Activated naive CD8-positive, alpha-beta T cell treated with anti-CD3 and anti-CD28 coated beads for 36 hours (primary cell): ENCODE data around the gene AGO3. TPM values are rescaled to one million over a fixed set of nuclear protein-coding genes. Genes with fewer than 3 reads are reported as not detected.
"Not testable (repeated sequence)": the region's sequence is repeated elsewhere in the genome, so short reads cannot be mapped to it uniquely, and the experiment has no call there.

Source experiments
- DNase-seq: peaks from one replicate; pipeline ENCODE4 v3.0.0; 2021
- H3K27ac Mint-ChIP-seq: one replicate; pipeline ENCODE4 v1.8.0; 2022; ENCODE audit warnings: mild to moderate bottlenecking, moderate library complexity, mixed read lengths
- H3K27me3 Mint-ChIP-seq: one replicate; pipeline ENCODE4 v1.8.0; 2022; ENCODE audit warnings: mild to moderate bottlenecking, mixed read lengths
- H3K36me3 Mint-ChIP-seq: one replicate; pipeline ENCODE4 v1.8.0; 2021; ENCODE audit warnings: mild to moderate bottlenecking, mixed read lengths
- H3K4me1 Mint-ChIP-seq: one replicate; pipeline ENCODE4 v1.8.0; 2021; ENCODE audit warnings: mixed read lengths
- H3K4me3 Mint-ChIP-seq: one replicate; pipeline ENCODE4 v1.8.0; 2022; ENCODE audit warnings: mild to moderate bottlenecking, moderate library complexity, mixed read lengths
- H3K9me3 Mint-ChIP-seq: one replicate; pipeline ENCODE4 v1.8.0; 2022; ENCODE audit warnings: mixed read lengths
- total RNA-seq, 2 experiments: library from RNA; stranded (reverse); gene quantifications; one replicate each; pipeline ENCODE4 v1.2.3, GENCODE V29; 2021

AGO3 gene
- total RNA-seq, 2 experiments from 2014 or later, result 24.5 to 26.0 TPM

DNA sequence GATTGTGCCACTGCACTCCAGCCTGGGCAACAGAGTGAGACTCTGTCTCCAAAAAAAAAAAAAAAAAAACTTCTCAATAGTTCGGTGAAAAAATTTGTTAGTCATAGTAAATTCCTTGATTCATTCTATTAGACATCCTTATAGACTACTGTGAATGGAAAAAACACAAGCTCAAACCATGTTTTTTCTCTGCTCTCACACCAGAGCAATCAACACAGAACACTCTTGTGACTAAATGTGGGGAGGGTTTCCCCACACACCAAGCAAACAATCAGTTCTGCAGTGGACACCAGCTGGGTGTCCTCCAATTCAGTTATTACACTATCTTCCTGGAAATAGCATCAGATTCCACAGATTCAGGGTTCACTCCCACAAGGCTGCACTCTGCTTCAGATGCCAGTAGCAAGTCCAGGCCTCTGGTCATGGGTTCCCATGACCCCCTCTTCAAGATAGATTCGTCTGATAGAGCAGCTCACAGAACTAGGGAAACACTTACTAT lies 83.9 kb downstream of the AGO3 start:
- Mint-ChIP-seq H3K9me3 (no peaks in the 10 kb centered on the region), H3K36me3 (peaks cover 15% of the 10 kb centered on the region), H3K4me1 (no peaks in the 10 kb centered on the region), H3K27me3 (no peaks in the 10 kb centered on the region), H3K4me3 (no peak overlapping the region), H3K27ac (no peak overlapping the region)
- DNase-seq, result no peak

DNA sequence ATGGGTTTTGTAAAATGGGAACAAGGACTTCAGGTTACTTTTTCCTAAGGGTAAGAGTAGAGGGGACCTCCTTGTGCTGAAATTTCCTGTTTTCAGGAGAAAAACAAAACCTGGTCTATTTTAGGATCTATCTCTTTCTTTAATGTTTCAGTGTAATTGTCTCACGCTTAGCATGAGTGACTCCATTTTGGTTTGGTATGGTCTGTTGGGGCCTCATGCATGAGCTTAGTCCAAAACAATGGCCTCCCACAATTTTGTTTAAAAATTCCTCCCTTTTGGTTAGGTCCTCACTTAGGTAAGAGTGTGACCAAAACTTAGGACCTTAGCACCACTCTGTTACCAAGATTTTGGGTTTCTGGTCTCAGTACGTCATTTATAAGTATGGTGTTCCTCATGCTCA lies 85.8 kb downstream of the AGO3 start:
- peaks cover 17% of the 10 kb centered on the region for H3K36me3 Mint-ChIP-seq

DNA sequence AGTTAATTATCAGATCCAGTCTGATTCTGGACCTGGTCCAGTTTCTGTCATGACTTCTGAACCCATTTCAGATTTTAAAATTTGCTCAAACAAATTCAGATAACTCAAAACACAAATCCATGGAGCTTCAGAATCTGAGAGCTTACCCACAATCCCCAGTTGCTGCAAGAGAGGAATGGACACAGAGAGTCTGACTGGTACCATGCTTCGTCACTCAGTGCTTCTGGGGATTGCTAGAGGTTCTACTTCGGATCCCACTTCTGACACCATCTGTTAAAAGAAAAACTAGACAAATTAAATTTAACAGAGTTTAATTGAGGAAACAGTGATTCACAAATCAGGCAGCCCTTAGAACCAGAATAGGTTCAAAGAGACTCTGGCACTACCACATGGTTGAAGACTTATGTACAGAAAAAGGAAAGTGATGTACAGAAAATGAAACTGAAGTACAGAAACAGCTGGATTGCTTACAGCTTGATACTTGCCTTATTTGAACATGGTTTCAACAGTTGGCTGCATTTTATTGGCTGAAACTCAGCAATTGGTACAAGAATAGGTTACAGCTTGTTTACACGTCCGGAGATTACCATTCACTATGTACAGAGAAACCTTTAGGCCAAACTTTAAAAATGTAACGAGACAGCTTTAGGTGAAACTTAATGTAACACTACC lies 92.3 kb downstream of the AGO3 start:
- H3K36me3 Mint-ChIP-seq, result peaks cover 29% of the 10 kb centered on the region
- peak overlapping the region; percentile 75 for H3K27ac Mint-ChIP-seq
- peaks cover 12% of the 10 kb centered on the region for H3K4me1 Mint-ChIP-seq
- DNase-seq, result no peak
- no peak overlapping the region for H3K4me3 Mint-ChIP-seq
- H3K27me3 Mint-ChIP-seq, result no peaks in the 10 kb centered on the region
- H3K9me3 Mint-ChIP-seq, result no peaks in the 10 kb centered on the region

More for the DNA sequence above, 85.8 kb downstream of the AGO3 start:
- no peak for DNase-seq
- Mint-ChIP-seq H3K27me3 (no peaks in the 10 kb centered on the region), H3K27ac (no peak overlapping the region), H3K9me3 (no peaks in the 10 kb centered on the region), H3K4me3 (no peak overlapping the region), H3K4me1 (no peaks in the 10 kb centered on the region)

DNA sequence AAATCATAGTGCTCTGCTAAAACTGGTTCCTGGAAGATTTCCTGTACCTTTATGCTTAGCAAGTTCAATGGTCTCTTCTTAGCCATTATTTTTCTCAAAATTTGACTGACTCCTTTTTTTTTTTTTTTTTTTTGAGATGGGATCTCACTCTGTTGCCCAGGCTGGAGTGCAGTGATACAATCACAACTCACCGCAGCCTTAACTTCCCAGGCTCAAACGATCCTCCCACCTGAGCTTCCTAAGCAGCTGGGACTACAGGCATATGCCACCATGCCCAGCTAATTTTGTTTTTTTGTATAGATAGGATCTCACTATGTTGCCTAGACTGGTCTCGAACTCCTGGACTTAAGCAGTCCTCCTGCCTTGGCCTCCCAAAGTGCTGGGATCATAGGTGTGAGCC lies 93.1 kb downstream of the AGO3 start:
- DNase-seq, H3K4me3 Mint-ChIP-seq, H3K27me3 Mint-ChIP-seq, H3K9me3 Mint-ChIP-seq: not testable (repeated sequence)
- Mint-ChIP-seq H3K27ac (peak overlapping the region; percentile 62), H3K36me3 (peaks cover 32% of the 10 kb centered on the region), H3K4me1 (peaks cover 12% of the 10 kb centered on the region)

DNA sequence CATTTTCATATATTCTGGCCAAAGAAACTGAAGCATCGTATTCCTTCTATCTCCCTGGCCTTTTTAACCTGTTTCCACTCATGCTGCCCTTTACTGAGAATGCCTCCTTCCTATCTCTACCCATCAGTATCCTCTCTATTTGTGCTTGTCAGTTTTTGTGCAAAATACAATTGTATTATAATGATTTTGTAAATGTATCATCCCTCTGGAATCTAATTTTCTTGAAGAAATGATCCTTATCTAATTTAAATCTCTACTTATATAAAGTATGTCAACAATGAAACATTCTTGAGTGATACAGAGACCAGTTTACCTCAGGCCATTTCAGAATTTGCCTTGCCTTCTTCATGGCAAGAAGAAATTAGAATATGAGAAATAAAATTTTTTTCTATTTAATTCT lies 93.9 kb downstream of the AGO3 start:
- DNase-seq, result no peak
- Mint-ChIP-seq H3K4me1 (peaks cover 12% of the 10 kb centered on the region), H3K4me3 (no peak overlapping the region), H3K27ac (no peak overlapping the region), H3K27me3 (no peaks in the 10 kb centered on the region), H3K9me3 (no peaks in the 10 kb centered on the region), H3K36me3 (peaks cover 33% of the 10 kb centered on the region)

DNA sequence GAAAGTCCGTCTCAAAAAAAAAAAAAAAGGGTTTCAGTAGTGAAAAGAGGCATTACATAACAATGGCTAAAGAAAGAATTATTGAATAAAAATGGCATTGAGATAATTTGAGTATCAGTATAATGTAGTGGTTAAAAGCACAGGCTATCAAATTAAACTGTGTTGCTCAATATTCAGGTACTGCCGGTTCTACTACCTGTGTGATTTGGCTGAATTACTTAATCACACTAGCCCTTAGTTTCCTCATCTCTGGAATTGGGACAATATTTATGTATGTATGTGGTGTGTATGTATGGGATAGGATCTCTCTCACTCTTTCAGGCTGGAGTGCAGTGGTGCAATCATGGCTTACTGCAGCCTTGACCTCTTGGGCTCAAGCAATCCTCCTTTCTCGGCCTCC lies 96.9 kb downstream of the AGO3 start:
- no peak for DNase-seq
- H3K9me3 Mint-ChIP-seq, result no peaks in the 10 kb centered on the region
- no peak overlapping the region for H3K4me3 Mint-ChIP-seq

DNA sequence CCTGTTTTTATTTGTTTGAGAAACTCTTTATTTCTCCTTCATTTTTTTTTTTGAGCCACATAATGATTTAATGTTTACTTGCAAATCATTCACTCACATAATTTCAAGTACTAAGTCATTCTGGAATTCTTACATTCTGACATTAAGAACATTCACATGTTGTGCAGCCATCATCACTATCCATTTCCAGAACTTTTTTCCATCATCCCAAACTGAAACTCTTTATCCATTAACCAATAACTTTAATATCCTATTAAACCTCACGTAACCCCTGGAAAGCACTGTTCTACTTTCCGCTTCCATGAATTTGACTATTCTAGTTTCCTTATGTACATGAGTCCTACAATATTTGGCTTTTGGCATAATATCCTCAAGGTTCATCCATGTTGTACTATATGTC lies 100.5 kb downstream of the AGO3 start:
- no peak for DNase-seq
- Mint-ChIP-seq H3K36me3 (peaks cover 21% of the 10 kb centered on the region), H3K9me3 (no peaks in the 10 kb centered on the region), H3K27me3 (no peaks in the 10 kb centered on the region), H3K27ac (no peak overlapping the region), H3K4me3 (no peak overlapping the region), H3K4me1 (no peaks in the 10 kb centered on the region)

More for the DNA sequence above, 96.9 kb downstream of the AGO3 start:
- H3K27ac Mint-ChIP-seq, result no peak overlapping the region
- H3K27me3 Mint-ChIP-seq, result no peaks in the 10 kb centered on the region
- H3K4me1 Mint-ChIP-seq, result peaks cover 10% of the 10 kb centered on the region
- peaks cover 30% of the 10 kb centered on the region for H3K36me3 Mint-ChIP-seq

DNA sequence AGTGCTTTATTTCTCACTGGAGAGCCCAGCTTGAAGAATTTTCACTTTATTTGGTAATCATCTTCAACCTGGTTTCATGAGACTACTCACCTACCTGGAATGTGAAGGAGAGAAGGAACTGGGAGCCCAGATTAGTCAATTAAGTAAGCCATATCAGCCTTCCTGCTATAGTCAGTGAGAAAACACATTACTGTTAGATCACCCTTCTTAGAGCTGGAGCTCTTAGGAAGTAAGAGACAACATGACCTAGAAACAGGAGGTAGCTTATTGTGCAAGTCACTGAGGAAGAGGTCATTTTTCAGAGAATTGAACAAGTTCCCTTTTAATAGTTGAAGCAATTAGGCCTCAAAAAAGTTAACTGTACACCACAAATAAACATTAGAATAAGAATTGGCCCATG lies 103.8 kb downstream of the AGO3 start:
- Mint-ChIP-seq H3K4me3 (no peak overlapping the region), H3K27ac (no peak overlapping the region), H3K9me3 (no peaks in the 10 kb centered on the region), H3K4me1 (no peaks in the 10 kb centered on the region), H3K36me3 (peaks cover 7% of the 10 kb centered on the region), H3K27me3 (no peaks in the 10 kb centered on the region)
- no peak for DNase-seq

DNA sequence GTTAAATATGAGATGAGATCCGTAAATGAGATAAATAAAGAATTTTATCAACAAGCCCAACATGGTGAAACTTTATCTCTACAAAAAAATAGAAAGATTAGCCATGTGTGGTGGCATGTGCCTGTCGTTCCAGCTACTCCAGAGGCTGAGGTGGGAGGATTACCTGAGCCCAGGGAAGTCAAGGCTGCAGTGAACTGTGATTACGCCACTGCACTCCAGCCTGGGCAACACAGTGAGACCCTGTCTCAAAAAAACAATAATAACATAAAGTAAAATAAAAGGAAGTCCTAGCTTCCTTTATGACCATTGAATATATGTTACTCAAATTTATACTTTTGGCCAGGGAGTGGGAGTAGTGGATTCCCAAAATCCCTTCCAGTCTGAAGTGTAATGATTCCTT lies 104.2 kb downstream of the AGO3 start:
- peaks cover 6% of the 10 kb centered on the region for H3K36me3 Mint-ChIP-seq
- no peak for DNase-seq
- H3K4me1 Mint-ChIP-seq, result no peaks in the 10 kb centered on the region
- H3K9me3 Mint-ChIP-seq, result no peaks in the 10 kb centered on the region
- H3K4me3 Mint-ChIP-seq, result no peak overlapping the region
- no peak overlapping the region for H3K27ac Mint-ChIP-seq
- no peaks in the 10 kb centered on the region for H3K27me3 Mint-ChIP-seq

DNA sequence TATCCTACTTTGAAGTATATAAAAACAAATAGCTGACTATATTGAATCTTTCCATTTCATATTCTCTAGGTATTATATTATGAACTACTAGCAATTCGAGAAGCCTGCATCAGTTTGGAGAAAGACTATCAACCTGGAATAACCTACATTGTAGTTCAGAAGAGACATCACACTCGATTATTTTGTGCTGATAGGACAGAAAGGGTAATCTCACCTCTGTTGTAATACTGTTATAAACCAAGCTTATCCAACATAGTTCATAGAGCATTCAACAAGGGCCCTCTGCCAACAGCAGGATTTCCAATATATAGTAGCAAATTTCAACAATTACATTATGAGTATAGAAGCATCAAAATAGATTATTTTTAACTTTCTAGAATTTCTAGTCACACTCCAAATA lies 109.3 kb downstream of the AGO3 start:
- no peaks in the 10 kb centered on the region for H3K9me3 Mint-ChIP-seq
- H3K27me3 Mint-ChIP-seq, result no peaks in the 10 kb centered on the region
- H3K27ac Mint-ChIP-seq, result no peak overlapping the region
- no peaks in the 10 kb centered on the region for H3K4me1 Mint-ChIP-seq
- H3K36me3 Mint-ChIP-seq, result peaks cover 2% of the 10 kb centered on the region
- no peak for DNase-seq
- H3K4me3 Mint-ChIP-seq, result no peak overlapping the region

DNA sequence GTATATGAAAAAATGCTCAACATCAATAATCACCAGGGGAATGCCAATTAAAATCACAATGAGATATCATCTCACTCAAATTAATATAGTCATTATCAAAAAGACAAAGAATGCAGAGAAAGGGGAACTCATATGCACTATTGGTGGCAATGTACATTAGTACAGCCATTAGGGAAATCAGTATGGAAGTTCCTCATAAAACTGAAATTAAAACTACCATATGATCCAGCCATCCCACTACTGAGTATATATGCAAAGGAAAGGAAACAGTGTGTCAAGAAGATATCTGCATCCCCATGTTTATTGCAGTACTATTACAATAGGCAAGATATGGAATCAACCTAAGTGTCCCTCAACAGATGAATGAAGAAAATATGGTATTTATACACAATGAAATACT lies 120.9 kb downstream of the AGO3 start:
- Mint-ChIP-seq H3K36me3 (peaks cover 23% of the 10 kb centered on the region), H3K4me3 (no peak overlapping the region), H3K9me3 (peaks cover 3% of the 10 kb centered on the region), H3K27me3 (no peaks in the 10 kb centered on the region), H3K27ac (no peak overlapping the region), H3K4me1 (no peaks in the 10 kb centered on the region)
- DNase-seq, result no peak

DNA sequence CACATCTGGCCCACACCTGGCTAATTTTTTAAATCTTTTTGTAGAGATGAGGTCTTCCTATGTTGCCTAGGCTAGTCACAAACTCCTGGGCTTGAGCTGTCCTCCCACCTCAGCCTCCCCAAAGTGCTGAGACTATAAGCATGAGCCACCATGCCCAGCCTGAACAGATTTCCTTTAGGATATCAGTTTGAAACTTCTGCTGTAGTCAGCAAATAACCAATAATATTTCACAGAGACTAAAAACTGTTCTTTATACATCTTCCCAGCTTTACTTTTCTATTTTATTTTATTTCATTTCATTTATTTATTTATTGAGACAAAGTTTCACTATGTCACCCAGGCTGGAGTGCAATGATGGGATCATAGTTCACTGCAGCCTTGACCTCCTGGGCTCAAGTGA lies 123.1 kb downstream of the AGO3 start:
- Mint-ChIP-seq H3K4me3 (no peak overlapping the region), H3K36me3 (peaks cover 2% of the 10 kb centered on the region), H3K27ac (no peak overlapping the region), H3K9me3 (no peaks in the 10 kb centered on the region), H3K27me3 (no peaks in the 10 kb centered on the region), H3K4me1 (no peaks in the 10 kb centered on the region)
- no peak for DNase-seq

DNA sequence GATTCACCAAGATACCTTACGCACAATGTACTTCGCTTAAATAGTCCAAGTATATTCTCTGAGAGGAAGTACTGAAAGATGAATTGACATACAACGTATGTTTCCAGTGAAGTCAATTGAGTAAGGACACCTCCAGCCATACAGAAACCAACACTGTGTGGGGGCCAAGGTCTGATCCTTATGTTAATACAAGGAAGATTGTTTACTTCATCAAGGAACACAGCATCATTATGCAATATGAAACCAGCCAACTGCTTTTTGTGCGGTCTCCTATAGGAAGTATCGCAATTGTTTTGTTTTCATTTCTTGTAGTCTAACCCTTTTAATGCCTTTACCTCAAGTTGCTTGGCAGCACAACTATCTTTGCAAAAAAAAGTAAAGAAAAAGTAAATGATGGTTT lies 124.8 kb downstream of the AGO3 start:
- DNase-seq, result no peak
- Mint-ChIP-seq H3K9me3 (no peaks in the 10 kb centered on the region), H3K4me1 (no peaks in the 10 kb centered on the region), H3K4me3 (no peak overlapping the region), H3K36me3 (no peaks in the 10 kb centered on the region), H3K27me3 (no peaks in the 10 kb centered on the region), H3K27ac (no peak overlapping the region)

DNA sequence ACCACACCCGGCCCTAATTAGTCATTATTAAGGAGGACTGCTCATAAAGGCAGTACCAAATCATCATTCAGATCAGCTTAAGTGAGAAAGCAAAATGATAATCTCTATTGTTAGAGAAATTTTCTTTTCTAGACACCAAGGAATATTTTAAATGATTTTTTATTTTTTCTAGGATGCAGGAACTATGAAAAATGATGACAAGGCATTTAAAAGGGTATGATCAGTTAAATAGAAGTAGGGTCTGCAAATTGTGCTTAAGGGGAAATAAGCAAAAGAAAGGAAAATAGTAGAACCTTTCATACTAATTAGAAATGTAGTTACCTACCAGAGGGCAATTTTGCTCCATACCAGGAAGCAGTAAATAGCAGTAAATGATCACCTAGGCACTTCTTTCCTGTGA lies 131.4 kb downstream of the AGO3 start:
- no peaks in the 10 kb centered on the region for H3K36me3 Mint-ChIP-seq
- no peaks in the 10 kb centered on the region for H3K4me1 Mint-ChIP-seq
- no peak for DNase-seq
- no peak overlapping the region for H3K4me3 Mint-ChIP-seq
- no peaks in the 10 kb centered on the region for H3K27me3 Mint-ChIP-seq
- H3K9me3 Mint-ChIP-seq, result no peaks in the 10 kb centered on the region
- no peak overlapping the region for H3K27ac Mint-ChIP-seq

DNA sequence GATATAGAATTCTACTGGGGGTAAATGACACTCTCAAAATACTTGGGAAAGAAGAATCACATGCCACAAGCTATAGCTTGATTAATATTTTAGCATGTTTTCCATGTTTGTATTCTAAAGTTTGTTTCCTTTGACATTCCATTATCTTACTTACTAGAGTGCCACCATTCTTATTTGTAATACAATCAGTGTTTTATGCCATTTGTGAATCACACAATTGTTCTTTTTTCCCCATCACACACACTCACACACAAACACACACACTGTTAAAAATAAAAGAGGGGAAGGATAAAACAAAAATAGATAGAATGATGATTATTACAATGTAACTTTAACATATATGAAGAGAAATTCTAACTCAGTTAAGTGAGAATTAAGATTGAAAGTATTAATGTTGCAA lies 137.0 kb downstream of the AGO3 start:
- H3K36me3 Mint-ChIP-seq, result no peaks in the 10 kb centered on the region
- no peak for DNase-seq
- no peak overlapping the region for H3K4me3 Mint-ChIP-seq
- no peaks in the 10 kb centered on the region for H3K4me1 Mint-ChIP-seq
- H3K27ac Mint-ChIP-seq, result no peak overlapping the region
- peaks cover 1% of the 10 kb centered on the region for H3K9me3 Mint-ChIP-seq
- no peaks in the 10 kb centered on the region for H3K27me3 Mint-ChIP-seq

DNA sequence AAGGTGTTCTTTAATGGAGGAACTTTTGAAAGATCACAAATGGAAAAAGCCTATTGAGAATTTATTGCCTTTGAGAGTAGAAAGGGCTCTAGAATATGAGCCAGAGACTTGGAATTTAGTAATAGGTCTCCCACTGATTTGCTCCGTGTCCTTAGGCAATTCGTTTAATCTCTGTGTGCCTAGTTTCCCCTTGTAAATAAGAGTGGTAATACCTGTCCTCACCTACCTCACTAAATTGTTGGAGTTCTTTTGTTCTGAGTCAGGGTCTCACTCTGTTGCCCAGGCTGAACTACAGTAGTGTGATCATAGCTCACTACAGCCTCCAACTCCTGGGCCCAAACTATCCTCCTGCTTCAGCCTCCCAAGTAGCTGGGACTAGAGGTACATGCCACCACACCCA lies 138.0 kb downstream of the AGO3 start:
- Mint-ChIP-seq H3K4me3 (no peak overlapping the region), H3K27ac (no peak overlapping the region), H3K36me3 (no peaks in the 10 kb centered on the region), H3K9me3 (peaks cover 1% of the 10 kb centered on the region), H3K4me1 (no peaks in the 10 kb centered on the region), H3K27me3 (no peaks in the 10 kb centered on the region)
- DNase-seq, result no peak
